Measurements from ENCODE around the gene ACIN1. TPM values are rescaled to one million over a fixed set of nuclear protein-coding genes. Genes with fewer than 3 reads are reported as not detected.

The ACIN1 gene
- total and polyA plus RNA-seq, 2 of the 13 experiments (the other 11 are each of a cell fraction or from before 2014, with no cell fraction given) = 165 to 183 TPM

GRCh38 chr14:23009939-23010726, 84.8 kb downstream of the ACIN1 start, which contains the start of gene C14orf93 (continued):
- TF ChIP-seq ATRX (CRISPR knock-in tag; IDR thresholded peaks at IDR 0.05; ENCODE audit: borderline replicate concordance) (no peak), GLI4 (CRISPR knock-in tag; IDR thresholded peaks at IDR 0.05; ENCODE audit: borderline replicate concordance) (peak; percentile 28; the same call in 1 of the 2 replicates), MBD4 (IDR thresholded peaks at IDR 0.05; ENCODE audit: borderline replicate concordance, low read length) (no peak), ETS1 (CRISPR knock-in tag; IDR thresholded peaks at IDR 0.05) (no peak), NFE2L1 (CRISPR knock-in tag; IDR thresholded peaks at IDR 0.05; ENCODE audit: borderline replicate concordance) (no peak), ZSCAN22 (CRISPR knock-in tag; IDR thresholded peaks at IDR 0.05) (no peak), HNF1A (IDR thresholded peaks at IDR 0.05; ENCODE audit: low read depth) (no peak), HNF1A (CRISPR knock-in tag; IDR thresholded peaks at IDR 0.05; ENCODE audit: borderline replicate concordance) (no peak), CCDC6 (CRISPR knock-in tag; IDR thresholded peaks at IDR 0.05) (peak; percentile 75; the same call in 1 of the 2 replicates), KLF9 (CRISPR knock-in tag; IDR thresholded peaks at IDR 0.05; ENCODE audit: low read depth) (no peak), FOXK1 (CRISPR knock-in tag; IDR thresholded peaks at IDR 0.05; ENCODE audit: borderline replicate concordance, low read depth) (no peak; the same call in none of the 2 replicates), BRD4 (CRISPR knock-in tag; IDR thresholded peaks at IDR 0.05) (no peak), ZBTB44 (CRISPR knock-in tag; IDR thresholded peaks at IDR 0.05) (no peak), CEBPZ (IDR thresholded peaks at IDR 0.05; ENCODE audit: low read length) (no peak), ARNT (IDR thresholded peaks at IDR 0.05) (no peak), E2F2 (CRISPR knock-in tag; IDR thresholded peaks at IDR 0.05; ENCODE audit: borderline replicate concordance) (no peak), CCAR2 (optimal IDR thresholded peaks at IDR 0.05; ENCODE audit: low read depth, low read length) (no peak), ZNF720 (CRISPR knock-in tag; IDR thresholded peaks at IDR 0.05) (no peak)

All from HepG2 (cell line).